Pancreas (tissue), 10 donors: ENCODE measurements around the gene GUCA2B. TPM values are rescaled to one million over a fixed set of nuclear protein-coding genes. Genes with fewer than 3 reads are reported as not detected.

ENCODE experiments used
- ATAC-seq, 4 donors: fragments of 200-7000 bp; cut with Tn5 transposase; one replicate each; pipeline versions ENCODE4 v1.8.0 to v1.9.1; 2020; ENCODE audit warnings: mild to moderate bottlenecking in 4 of 4, moderate library complexity in 4 of 4
- DNase-seq, 6 donors: peaks; one replicate each; pipeline ENCODE4 v3.0.0-alpha.2; 2020
- FAIRE-seq: peaks from 2 replicates; lab custom pipeline; 2012; peaks lifted over from hg19 to GRCh38; lab: Jason Lieb, UNC
- H3K27ac ChIP-seq, 4 donors: fragments of 200-600 bp; sonication (generic); 1 replicate in 3 of 4; 2 replicates in 1 of 4; pipeline versions ENCODE4 v1.5.0 to v1.8.0; 2020
- H3K27me3 ChIP-seq, 4 donors: fragments of 200-600 bp; one replicate each; pipeline ENCODE4 v1.8.0; 2021
- H3K36me3 ChIP-seq, 3 donors: fragments of 200-600 bp; sonication (generic) in 1 of 3; one replicate each; pipeline versions ENCODE4 v1.5.0 to v1.8.0; 2020 to 2021
- H3K4me1 ChIP-seq, 3 donors: fragments of 200-600 bp; one replicate each; pipeline ENCODE4 v1.8.0; 2021
- H3K4me3 ChIP-seq, 4 donors: fragments of 200-600 bp; sonication (generic) in 2 of 4; one replicate each; pipeline versions ENCODE4 v1.5.0 to v1.8.0; 2020 to 2021
- H3K9me3 ChIP-seq, 4 donors: fragments of 200-600 bp; one replicate each; pipeline ENCODE4 v1.8.0; 2021
- WGBS, 2 donors: extraction: QIAGEN DNeasy Blood & Tissue Kit; methylation state at CpG; one replicate each; pipeline ENCODE4 v1.1.7; 2013; 5-methylcytosine and 5-hydroxymethylcytosine counted together
- intact Hi-C, 3 donors: fragments of 100-400 bp; cut with DNase I; formaldehyde crosslinking; loops; one replicate each; pipeline versions ENCODE4 v1.11.1 to v1.14.2; 2022
- polyA plus RNA-seq, 2 donors: library from polyadenylated mRNA; stranded (reverse); fragments of 200-250 nt; gene quantifications; one replicate each; pipeline ENCODE4 v1.2.3, GENCODE V29; 2013
- total RNA-seq, 6 donors: library from RNA; stranded (reverse); fragmentation: NEBNext Ultra II Directional in 4 of 6; extraction: Animal tissue kit (Norgen Biotek cat#: 25700) in 4 of 6; gene quantifications; one replicate each; pipeline versions ENCODE4 v1.2.1 to v1.2.4, GENCODE V29; 2021 to 2023
- TF ChIP-seq, protein P1 (sequence below), 4 donors: fragments of 200-600 bp; sonication (generic) in 3 of 4; IDR thresholded peaks; one replicate each; pipeline versions ENCODE4 v1.5.0 to v1.8.0; 2021; ENCODE audit warnings: antibody characterized with exemption in 4 of 4
- donor health status: healthy with polysubstance abuse.
- donor health status: DM: no; HTN: no; CAD: no; lungs with moderate emphysema.
- donor health status: DM: no; HTN: no; CAD: no.
- donor health status: control.
- donor health status: control.
- donor health status: Bipolar disorder and iron deficiency.
- donor health status: DM: yes; HTN: yes; CAD: no.
- donor health status: DM: no; HTN: no; CAD: no.
- donor health status: DM: no; HTN: no; CAD: no.
- donor health status: DM: yes; HTN: yes; CAD: no.

The GUCA2B gene
- total and polyA plus RNA-seq, 8 donors, result 0.37 to 1.4 (median 0.68) TPM; not detected in 3

DNA sequence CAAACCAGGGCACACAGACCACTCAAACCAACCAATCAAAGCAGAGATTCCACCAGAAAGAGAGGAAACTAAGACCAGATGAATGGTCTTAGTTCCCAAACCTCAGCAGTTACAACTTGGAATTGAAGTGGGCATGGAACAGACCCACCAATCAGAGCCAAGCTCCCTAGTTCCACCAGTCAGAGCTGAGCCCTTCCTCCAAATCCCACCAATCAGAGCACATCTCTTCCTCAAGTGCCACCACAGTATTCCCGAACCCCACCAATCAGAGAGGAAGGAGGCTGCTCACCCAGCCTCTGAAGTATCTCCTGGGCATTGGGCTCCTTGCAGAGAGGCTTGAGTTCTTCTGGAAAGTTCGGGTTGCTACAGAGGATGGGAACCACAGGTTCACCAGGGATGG lies 9.9 kb downstream of the GUCA2B start:
- FAIRE-seq (no peak), ATAC-seq (no peak), DNase-seq (no peak)
- H3K9me3 ChIP-seq, result no peaks in the 10 kb centered on the region
- TF ChIP-seq, protein P1, sequence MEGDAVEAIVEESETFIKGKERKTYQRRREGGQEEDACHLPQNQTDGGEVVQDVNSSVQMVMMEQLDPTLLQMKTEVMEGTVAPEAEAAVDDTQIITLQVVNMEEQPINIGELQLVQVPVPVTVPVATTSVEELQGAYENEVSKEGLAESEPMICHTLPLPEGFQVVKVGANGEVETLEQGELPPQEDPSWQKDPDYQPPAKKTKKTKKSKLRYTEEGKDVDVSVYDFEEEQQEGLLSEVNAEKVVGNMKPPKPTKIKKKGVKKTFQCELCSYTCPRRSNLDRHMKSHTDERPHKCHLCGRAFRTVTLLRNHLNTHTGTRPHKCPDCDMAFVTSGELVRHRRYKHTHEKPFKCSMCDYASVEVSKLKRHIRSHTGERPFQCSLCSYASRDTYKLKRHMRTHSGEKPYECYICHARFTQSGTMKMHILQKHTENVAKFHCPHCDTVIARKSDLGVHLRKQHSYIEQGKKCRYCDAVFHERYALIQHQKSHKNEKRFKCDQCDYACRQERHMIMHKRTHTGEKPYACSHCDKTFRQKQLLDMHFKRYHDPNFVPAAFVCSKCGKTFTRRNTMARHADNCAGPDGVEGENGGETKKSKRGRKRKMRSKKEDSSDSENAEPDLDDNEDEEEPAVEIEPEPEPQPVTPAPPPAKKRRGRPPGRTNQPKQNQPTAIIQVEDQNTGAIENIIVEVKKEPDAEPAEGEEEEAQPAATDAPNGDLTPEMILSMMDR (IDR thresholded peaks at IDR 0.05), result no peak
- no peak overlapping the region for H3K27ac ChIP-seq
- H3K27me3 ChIP-seq, result no peaks in the 10 kb centered on the region
- no peaks in the 10 kb centered on the region for H3K36me3 ChIP-seq
- intact Hi-C loops, result no loop called here
- H3K4me3 ChIP-seq, result no peak overlapping the region
- no peaks in the 10 kb centered on the region for H3K4me1 ChIP-seq
- WGBS, 2 donors, result 83 to 90% methylated on average over 2 of the region's 2 CpGs

GRCh38 chr1:42163536-42164503 lies 10.6 kb downstream of the GUCA2B start:
- Histone ChIP-seq H3K9me3 (no peaks in the 10 kb centered on the region), H3K27me3 (no peaks in the 10 kb centered on the region), H3K4me3 (no peak overlapping the region), H3K4me1 (no peaks in the 10 kb centered on the region), H3K36me3 (no peaks in the 10 kb centered on the region), H3K27ac (no peak overlapping the region)
- intact Hi-C loops, result no loop called here
- DNase-seq (peak in 1 of 6 donors; percentile 54), ATAC-seq (no peak), FAIRE-seq (no peak)
- whole genome bisulfite sequencing, 2 donors, result 72 to 75% methylated on average over 16 of the region's 16 CpGs
- TF ChIP-seq, protein P1 (IDR thresholded peaks at IDR 0.05), result no peak

DNA sequence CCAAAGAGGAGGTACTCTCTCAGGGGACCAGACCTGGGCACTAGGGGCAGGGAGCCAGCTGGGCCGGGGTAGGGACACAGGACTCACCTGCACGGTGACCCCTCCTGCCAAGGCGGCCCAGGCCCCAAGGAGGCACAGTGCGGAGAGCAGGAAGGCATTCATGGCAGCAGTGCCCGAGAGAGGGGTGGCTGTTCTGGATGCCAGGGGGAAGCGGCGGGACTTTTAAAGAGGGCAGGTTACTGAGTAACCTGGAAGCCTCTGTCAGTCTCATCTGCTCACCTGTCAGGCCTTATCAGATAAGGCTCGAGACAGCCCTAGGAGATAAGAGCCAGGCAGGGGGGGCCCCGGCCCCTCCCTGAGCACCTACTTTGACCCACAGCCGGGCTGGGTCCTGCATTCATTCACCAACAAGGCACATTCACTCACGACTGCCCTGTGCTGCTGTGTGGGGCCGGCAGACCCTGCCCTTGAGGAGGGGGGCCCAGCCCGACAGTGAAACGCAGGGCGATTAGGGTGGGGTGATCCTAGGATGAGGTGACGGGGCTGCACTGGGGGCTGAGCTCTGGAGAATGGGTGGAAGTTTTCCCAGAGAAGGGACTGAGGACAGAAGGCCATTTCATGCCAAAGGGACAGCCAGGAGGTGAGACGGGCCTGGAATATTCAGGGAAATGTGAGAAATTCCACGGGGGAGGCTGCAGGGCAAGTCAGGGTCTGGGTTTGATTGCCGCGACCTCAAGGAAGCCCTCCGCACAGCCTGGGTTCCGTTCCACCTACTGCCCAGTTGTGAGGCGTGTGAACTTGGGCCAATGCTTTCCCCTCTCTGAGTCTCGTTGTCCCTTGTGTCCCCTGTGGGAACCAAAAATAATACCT lies 11.6 kb downstream of the GUCA2B start, which contains the start of gene GUCA2A:
TSS of gene GUCA2A (minus strand) at position 195 of the 870 bp plus-strand sequence. CDS start at position 162, 33 bp downstream.
- H3K9me3 ChIP-seq, result no peaks in the 10 kb centered on the region
- peak in 3 of 4 donors; percentile 9 to 32 (median 15) for ATAC-seq
- intact Hi-C loops, result no loop called here

GRCh38 chr1:42165511-42166210 lies 12.5 kb downstream of the GUCA2B start:
- no peak for FAIRE-seq
- WGBS, 2 donors, result 41 to 52% methylated on average over 12 of the region's 12 CpGs
- TF ChIP-seq, protein P1 (IDR thresholded peaks at IDR 0.05), result no peak
- intact Hi-C loops, result no loop called here
- no peak overlapping the region for H3K27ac ChIP-seq
- H3K9me3 ChIP-seq, result no peaks in the 10 kb centered on the region
- H3K27me3 ChIP-seq, result no peaks in the 10 kb centered on the region
- peak; percentile 67 to 89 (median 82) for DNase-seq
- peak; percentile 83 to 93 (median 90) for ATAC-seq
- no peak overlapping the region for H3K4me3 ChIP-seq
- no peaks in the 10 kb centered on the region for H3K4me1 ChIP-seq
- no peaks in the 10 kb centered on the region for H3K36me3 ChIP-seq

More for the DNA sequence above, 11.6 kb downstream of the GUCA2B start, which contains the start of gene GUCA2A:
- H3K4me3 ChIP-seq, result no peak within 1 kb of the TSS
- 65 to 67% methylated on average over 24 of the region's 24 CpGs for WGBS, 2 donors
- H3K36me3 ChIP-seq, result no peaks in the 10 kb centered on the region
- H3K4me1 ChIP-seq, result no peaks in the 10 kb centered on the region
- no peak within 1 kb of the TSS for H3K27ac ChIP-seq
- H3K27me3 ChIP-seq, result no peaks in the 10 kb centered on the region
- TF ChIP-seq, protein P1 (IDR thresholded peaks at IDR 0.05), result no peak
- FAIRE-seq (no peak), DNase-seq (peak in 1 of 6 donors; percentile 32)
